GM19043 (cell line): Measurements from ENCODE around the gene FBXO40.

Experiments
- ATAC-seq: cut with Tn5 transposase; IDR thresholded peaks from one replicate; pipeline ENCODE4 v1.9.1; 2021; ENCODE audit warnings: low read depth; ENCODE audit not compliant: unreplicated experiment

Gene FBXO40

DNA sequence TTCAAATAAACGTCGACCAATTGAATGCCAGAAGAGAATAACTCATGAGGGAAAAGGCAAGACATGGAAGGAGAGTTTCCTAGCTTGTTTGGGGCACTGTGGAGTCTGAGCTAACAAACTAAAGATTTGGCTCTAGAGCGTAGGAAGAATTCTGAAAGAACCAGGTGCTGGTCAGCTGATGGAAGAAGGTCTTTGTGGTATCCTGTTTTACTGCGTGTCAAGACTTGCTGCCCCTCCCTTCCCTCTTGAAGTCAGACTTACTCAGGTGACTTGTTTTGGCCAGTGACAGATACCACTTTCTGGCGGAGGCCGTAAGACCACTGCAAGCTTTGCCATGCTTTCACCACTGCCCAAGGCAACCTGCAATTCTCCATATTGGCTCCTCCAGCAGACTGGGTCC lies 68.2 kb downstream of the FBXO40 start:
- ATAC-seq = no peak

DNA sequence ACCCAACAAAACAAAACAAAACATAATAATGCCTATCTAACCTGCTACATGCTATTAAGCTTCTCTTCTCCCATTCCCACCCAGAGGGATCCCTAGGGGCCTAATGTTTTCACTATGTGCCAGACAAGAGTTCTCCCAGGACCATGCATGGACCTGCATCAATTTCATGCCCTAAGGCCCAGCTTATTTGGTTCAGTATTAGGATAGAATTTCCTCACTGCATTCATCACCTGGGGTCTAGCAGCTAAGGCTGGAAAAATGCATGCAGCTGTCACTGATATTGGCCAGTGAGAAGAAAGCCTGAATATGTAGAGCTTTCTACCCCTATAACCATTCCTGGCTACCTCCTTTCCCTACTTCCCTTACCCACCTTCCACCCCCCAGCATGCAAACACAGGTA lies 69.6 kb downstream of the FBXO40 start:
- ATAC-seq = no peak

DNA sequence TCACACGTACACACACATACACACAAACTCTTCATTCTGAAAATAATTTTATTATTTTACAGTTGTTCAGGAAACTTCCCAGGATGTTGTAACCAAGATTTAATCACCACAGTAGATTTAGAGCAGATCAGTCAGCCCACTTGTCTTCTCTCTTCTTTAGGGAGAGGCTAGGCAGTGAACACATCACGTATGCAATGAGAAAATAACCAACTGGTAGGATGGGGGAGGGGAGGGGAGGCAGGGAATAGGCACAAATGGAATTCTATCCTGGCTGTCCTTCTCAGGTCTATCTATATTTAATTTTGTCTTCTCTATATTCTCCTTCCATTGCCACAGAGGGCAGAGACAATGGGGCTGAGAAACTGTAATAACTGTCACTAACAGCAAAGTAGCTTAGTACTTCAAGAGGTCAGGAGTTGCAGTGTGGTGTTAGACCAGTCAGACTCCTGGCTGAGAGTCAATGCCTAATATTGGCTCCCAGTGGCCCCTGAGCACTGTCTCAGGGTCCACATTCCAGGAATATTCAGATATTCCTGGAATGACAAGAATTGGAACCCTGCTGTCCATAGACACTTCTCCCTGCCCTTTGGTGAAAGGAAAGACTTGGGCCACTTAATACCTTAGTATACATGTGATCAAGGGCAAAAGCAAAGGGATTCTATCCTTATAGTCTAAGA lies 70.1 kb downstream of the FBXO40 start:
- ATAC-seq = no peak

DNA sequence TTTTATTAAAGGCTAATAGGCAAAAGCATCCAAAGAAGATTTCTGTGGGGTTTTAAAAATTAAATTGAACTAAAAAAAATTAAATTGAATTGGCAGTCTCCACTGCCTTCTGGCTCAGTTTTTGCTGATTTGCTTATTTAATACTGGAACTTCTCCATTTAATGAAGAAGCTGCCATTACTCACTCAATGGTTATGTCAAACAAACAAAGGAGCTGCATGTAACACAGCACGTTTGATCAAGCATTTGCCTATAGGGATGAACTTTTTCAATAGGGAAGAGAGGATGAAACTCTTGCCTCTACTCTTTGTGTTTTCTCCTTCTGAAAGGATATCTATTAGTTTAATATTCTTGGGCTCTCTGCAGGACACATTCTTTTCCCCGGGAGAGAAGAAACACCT lies 72.3 kb downstream of the FBXO40 start:
- ATAC-seq = no peak

DNA sequence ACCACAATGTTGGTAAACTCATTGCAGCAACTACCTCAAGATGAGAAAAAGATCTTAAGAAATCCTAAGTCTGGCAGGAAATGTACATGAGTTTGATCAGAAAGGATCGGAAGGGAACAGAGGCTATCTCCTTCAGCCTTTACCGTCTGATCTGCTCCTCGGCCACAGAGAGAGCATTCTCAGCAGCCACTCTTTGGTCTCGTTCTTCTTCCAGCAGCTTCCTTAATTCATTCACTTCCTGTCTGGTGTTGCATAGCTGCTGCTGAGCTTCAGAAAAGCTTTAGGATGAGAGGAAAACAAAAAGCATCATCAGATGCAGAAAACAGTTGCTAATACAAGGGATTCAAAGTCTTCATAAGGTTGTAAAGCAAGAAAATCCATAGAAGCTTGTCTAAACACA lies 74.2 kb downstream of the FBXO40 start:
- ATAC-seq = no peak

DNA sequence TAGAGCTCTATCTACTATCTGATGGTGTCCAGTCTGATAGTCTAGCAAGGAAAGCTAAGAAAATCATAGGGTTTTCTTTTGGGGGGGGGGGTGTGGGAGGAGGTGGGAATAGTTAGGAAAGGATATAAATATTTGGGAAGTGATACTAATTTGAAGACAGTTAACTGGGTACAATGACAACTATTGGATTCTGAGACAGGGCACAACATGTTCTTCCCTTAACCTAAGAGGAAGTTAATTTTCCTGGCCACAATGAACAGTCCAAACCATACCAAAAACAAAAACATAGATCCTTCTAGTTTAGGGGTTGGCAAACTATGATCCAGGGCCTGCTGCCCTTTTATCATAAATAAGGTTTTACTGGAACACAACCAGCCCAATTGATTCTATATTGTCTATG lies 77.5 kb downstream of the FBXO40 start:
- ATAC-seq = no peak

DNA sequence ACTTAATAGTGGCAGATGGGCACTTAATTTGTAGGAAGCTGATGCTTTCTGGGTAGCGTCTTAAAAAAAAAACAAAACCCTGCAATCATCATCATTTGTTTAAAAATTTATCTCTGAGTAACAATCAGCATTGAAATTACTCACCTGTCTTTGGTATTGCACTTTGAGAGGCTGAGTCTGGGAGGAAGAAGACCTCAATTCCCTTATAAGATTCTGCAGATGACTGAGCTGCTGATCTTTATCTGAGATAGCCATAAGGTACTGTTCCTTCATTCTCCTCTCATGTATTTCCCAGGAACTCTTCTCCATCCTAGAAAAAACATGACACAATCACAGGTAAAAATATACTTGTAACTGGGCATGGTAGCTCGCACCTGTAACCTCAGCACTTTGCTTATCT lies 84.0 kb downstream of the FBXO40 start:
- no peak for ATAC-seq
